Skeletal muscle tissue (tissue), 4 donors: ENCODE data around the gene SKP1. TPM values are rescaled to one million over a fixed set of nuclear protein-coding genes. Genes with fewer than 3 reads are reported as not detected.
A peak's percentile ranks its signal among the peaks of the same experiment; 100 is the strongest.

ENCODE experiments used
- H3K27ac ChIP-seq: one replicate; pipeline ENCODE4 v1.7.0; 2013; ENCODE audit warnings: mild to moderate bottlenecking, low read depth, low read length, inconsistent platforms
- H3K27me3 ChIP-seq, 3 donors: one replicate each; pipeline ENCODE4 v1.7.0; 2013; ENCODE audit warnings: low read length in 3 of 3; ENCODE audit not compliant: control insufficient read depth in 3 of 3, insufficient read depth in 3 of 3
- H3K36me3 ChIP-seq, 3 donors: one replicate each; pipeline ENCODE4 v1.7.0; 2013; ENCODE audit warnings: low read length in 3 of 3; ENCODE audit not compliant: control insufficient read depth in 3 of 3, insufficient read depth in 3 of 3
- H3K4me1 ChIP-seq, 3 donors: one replicate each; pipeline ENCODE4 v1.7.0; 2013; ENCODE audit warnings: low read length in 3 of 3, mild to moderate bottlenecking in 3 of 3; ENCODE audit not compliant: control insufficient read depth in 3 of 3, insufficient read depth in 3 of 3
- H3K4me3 ChIP-seq, 3 donors: one replicate each; pipeline ENCODE4 v1.7.0; 2013; ENCODE audit warnings: low read length in 3 of 3
- H3K9ac ChIP-seq, 3 donors: one replicate each; pipeline ENCODE4 v1.7.0; 2013; ENCODE audit warnings: low read length in 3 of 3, mild to moderate bottlenecking in 3 of 3, moderate library complexity in 2 of 3, low read depth in 1 of 3
- H3K9me3 ChIP-seq, 3 donors: one replicate each; pipeline ENCODE4 v1.7.0; 2013; ENCODE audit warnings: low read length in 3 of 3; ENCODE audit not compliant: control insufficient read depth in 3 of 3
- total RNA-seq: library from RNA; depleted of rRNA; stranded (reverse); fragments of >200 nt; gene quantifications from one replicate; pipeline ENCODE4 v1.2.3, GENCODE V29; 2014
- donor health status: Osteomylitis.

Gene SKP1
- total RNA-seq, 1 donor from 2014 or later: 63.7 TPM

- H3K27ac ChIP-seq: peak overlapping the region; percentile 100
- H3K4me3 ChIP-seq: peak overlapping the region; percentile 72 to 98 (median 83)
- no peaks in the 10 kb centered on the region for H3K9me3 ChIP-seq
- peaks cover 25 to 28% (median 28%) of the 10 kb centered on the region in 3 donors for H3K4me1 ChIP-seq
- no peaks in the 10 kb centered on the region for H3K27me3 ChIP-seq
- peaks cover 0 to 2% (median 1%) of the 10 kb centered on the region in 3 donors for H3K36me3 ChIP-seq
- peak overlapping the region; percentile 95 to 100 (median 97) for H3K9ac ChIP-seq
These were observed 782 bp upstream of the SKP1 start for GRCh38 chr5:134177369-134178095.

- H3K4me1 ChIP-seq: peaks cover 33 to 42% (median 34%) of the 10 kb centered on the region in 3 donors
- peak overlapping the region; percentile 100 for H3K27ac ChIP-seq
- H3K27me3 ChIP-seq: no peaks in the 10 kb centered on the region
- no peaks in the 10 kb centered on the region for H3K9me3 ChIP-seq
- peak overlapping the region; percentile 72 to 98 (median 83) for H3K4me3 ChIP-seq
- H3K36me3 ChIP-seq: peaks cover 2 to 11% (median 11%) of the 10 kb centered on the region in 3 donors
- H3K9ac ChIP-seq: peak overlapping the region; percentile 95 to 100 (median 97)
These were observed 734 bp downstream of the SKP1 start for GRCh38 chr5:134175921-134176510.

GRCh38 chr5:134174841-134175839, 1.6 kb downstream of the SKP1 start:
- Histone ChIP-seq H3K4me3 (peak overlapping the region; percentile 72 to 98 (median 83)), H3K27ac (peak overlapping the region; percentile 100), H3K27me3 (no peaks in the 10 kb centered on the region), H3K9ac (peak overlapping the region; percentile 95 to 100 (median 97)), H3K36me3 (peaks cover 2 to 20% (median 18%) of the 10 kb centered on the region in 3 donors), H3K9me3 (no peaks in the 10 kb centered on the region), H3K4me1 (peaks cover 41 to 49% (median 42%) of the 10 kb centered on the region in 3 donors)

GRCh38 chr5:134171972-134172371, 4.8 kb downstream of the SKP1 start:
- Histone ChIP-seq H3K27ac (no peak overlapping the region), H3K9ac (no peak overlapping the region), H3K36me3 (peaks cover 7 to 31% (median 20%) of the 10 kb centered on the region in 3 donors), H3K9me3 (no peaks in the 10 kb centered on the region), H3K27me3 (no peaks in the 10 kb centered on the region), H3K4me3 (no peak overlapping the region), H3K4me1 (peaks cover 38 to 50% (median 46%) of the 10 kb centered on the region in 3 donors)

GRCh38 chr5:134162592-134162991, 14.2 kb downstream of the SKP1 start:
- Histone ChIP-seq H3K36me3 (peaks cover 22 to 55% (median 48%) of the 10 kb centered on the region in 3 donors), H3K9me3 (no peaks in the 10 kb centered on the region)

GRCh38 chr5:134161513-134162395, 15.0 kb downstream of the SKP1 start:
- H3K4me3 ChIP-seq: no peak overlapping the region
- H3K4me1 ChIP-seq: peaks cover 0 to 3% (median 0%) of the 10 kb centered on the region in 3 donors
- no peaks in the 10 kb centered on the region for H3K27me3 ChIP-seq
- peaks cover 23 to 57% (median 52%) of the 10 kb centered on the region in 3 donors for H3K36me3 ChIP-seq
- no peak overlapping the region for H3K9ac ChIP-seq
- no peak overlapping the region for H3K27ac ChIP-seq
- no peaks in the 10 kb centered on the region for H3K9me3 ChIP-seq

More at GRCh38 chr5:134162592-134162991, 14.2 kb downstream of the SKP1 start:
- Histone ChIP-seq H3K27me3 (no peaks in the 10 kb centered on the region), H3K27ac (no peak overlapping the region), H3K4me1 (peaks cover 0 to 3% (median 0%) of the 10 kb centered on the region in 3 donors), H3K4me3 (no peak overlapping the region), H3K9ac (no peak overlapping the region)

- peaks cover 37 to 63% (median 61%) of the 10 kb centered on the region in 3 donors for H3K36me3 ChIP-seq
- H3K9ac ChIP-seq: no peak overlapping the region
- H3K4me3 ChIP-seq: no peak overlapping the region
- H3K27me3 ChIP-seq: no peaks in the 10 kb centered on the region
- no peaks in the 10 kb centered on the region for H3K9me3 ChIP-seq
- H3K27ac ChIP-seq: no peak overlapping the region
- peaks cover 7 to 13% (median 13%) of the 10 kb centered on the region in 3 donors for H3K4me1 ChIP-seq
These were observed 23.1 kb downstream of the SKP1 start for GRCh38 chr5:134153657-134154056.

- H3K36me3 ChIP-seq: peaks cover 35 to 62% (median 59%) of the 10 kb centered on the region in 3 donors
- no peaks in the 10 kb centered on the region for H3K27me3 ChIP-seq
- no peak overlapping the region for H3K4me3 ChIP-seq
- no peak overlapping the region for H3K9ac ChIP-seq
- peaks cover 7 to 15% (median 13%) of the 10 kb centered on the region in 3 donors for H3K4me1 ChIP-seq
- no peaks in the 10 kb centered on the region for H3K9me3 ChIP-seq
- H3K27ac ChIP-seq: no peak overlapping the region
These were observed 23.5 kb downstream of the SKP1 start for GRCh38 chr5:134153241-134153640.
